GM10266 (cell line): Measurements from ENCODE around the gene ZNF77.
A peak's percentile ranks its signal among the peaks of the same experiment; 100 is the strongest.
"Not testable (repeated sequence)": the region's sequence is repeated elsewhere in the genome, so short reads cannot be mapped to it uniquely, and the experiment has no call there.

ENCODE experiments used
- DNase-seq: peaks from one replicate; pipeline ENCODE4 v3.0.0; 2012; ENCODE audit errors: extremely low spot score
- CTCF ChIP-seq: IDR thresholded peaks from 2 replicates; pipeline ENCODE4 v1.5.1; 2012; ENCODE audit warnings: mild to moderate bottlenecking, low read depth; ENCODE audit not compliant: control insufficient read depth, insufficient read depth; ENCODE audit errors: missing control alignments

ZNF77 gene

GRCh38 chr19:2944775-2945574 lies at the start of gene ZNF77:
Gene ZNF77 (minus strand): TSS chr19:2944971. CDS start chr19:2944840, 131 bp downstream.
- TF ChIP-seq CTCF, result no peak
- peak; percentile 100 for DNase-seq

GRCh38 chr19:2993579-2993978 lies 48.8 kb upstream of the ZNF77 start:
- no peak for DNase-seq
- no peak for TF ChIP-seq CTCF

- TF ChIP-seq CTCF, result no peak
- no peak for DNase-seq
Measured at GRCh38 chr19:2992958-2993357, 48.2 kb upstream of the ZNF77 start.

GRCh38 chr19:2992333-2992732 lies 47.6 kb upstream of the ZNF77 start:
- DNase-seq, result not testable (repeated sequence)

GRCh38 chr19:2989236-2989946 lies 44.6 kb upstream of the ZNF77 start:
- DNase-seq, result no peak
- TF ChIP-seq CTCF, result no peak

GRCh38 chr19:2988568-2988967 lies 43.8 kb upstream of the ZNF77 start:
- TF ChIP-seq CTCF, result no peak
- DNase-seq, result no peak

- no peak for TF ChIP-seq CTCF
- DNase-seq, result peak; percentile 12
Measured at GRCh38 chr19:2987797-2988196, 43.0 kb upstream of the ZNF77 start.
